Ovary (tissue), 3 donors: Measurements from ENCODE around the gene TMEM176B.

Experiments used
- EP300 ChIP-seq: sonication (generic); formaldehyde crosslinking; IDR thresholded peaks from one replicate; pipeline ENCODE4 v1.6.1; 2017; ENCODE audit warnings: antibody characterized with exemption
- TF ChIP-seq, protein P1 (sequence below), 3 donors: fragments of 450-650 bp in 2 of 3; fragments of 200-600 bp in 1 of 3; IDR thresholded peaks; one replicate each; pipeline versions ENCODE4 v1.5.1 to v1.8.0; 2016 to 2022; ENCODE audit warnings: antibody characterized with exemption in 3 of 3, mild to moderate bottlenecking in 1 of 3
- donor health status: DM: no; HTN: no; CAD: no.

DNA sequence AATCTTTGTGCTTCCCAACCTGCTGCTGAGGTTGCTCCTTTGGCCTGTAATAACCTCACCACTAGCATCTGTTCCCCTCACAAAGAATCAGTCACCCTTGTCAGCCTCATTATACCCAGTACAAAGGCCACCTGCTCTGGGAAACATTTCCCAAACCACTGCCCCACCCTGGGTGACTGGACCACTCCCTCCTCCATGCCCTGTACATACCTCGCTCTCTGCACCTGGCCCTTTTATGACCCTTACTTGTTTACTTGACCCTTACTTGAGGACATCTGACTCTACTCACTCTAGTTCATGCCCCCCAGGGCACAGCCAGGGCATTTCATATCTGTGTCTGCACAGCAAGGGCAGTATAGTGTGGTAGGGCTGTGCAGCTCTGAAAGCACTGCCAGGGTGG is 30.8 kb upstream of the TMEM176B start:
- TF ChIP-seq, protein P1, sequence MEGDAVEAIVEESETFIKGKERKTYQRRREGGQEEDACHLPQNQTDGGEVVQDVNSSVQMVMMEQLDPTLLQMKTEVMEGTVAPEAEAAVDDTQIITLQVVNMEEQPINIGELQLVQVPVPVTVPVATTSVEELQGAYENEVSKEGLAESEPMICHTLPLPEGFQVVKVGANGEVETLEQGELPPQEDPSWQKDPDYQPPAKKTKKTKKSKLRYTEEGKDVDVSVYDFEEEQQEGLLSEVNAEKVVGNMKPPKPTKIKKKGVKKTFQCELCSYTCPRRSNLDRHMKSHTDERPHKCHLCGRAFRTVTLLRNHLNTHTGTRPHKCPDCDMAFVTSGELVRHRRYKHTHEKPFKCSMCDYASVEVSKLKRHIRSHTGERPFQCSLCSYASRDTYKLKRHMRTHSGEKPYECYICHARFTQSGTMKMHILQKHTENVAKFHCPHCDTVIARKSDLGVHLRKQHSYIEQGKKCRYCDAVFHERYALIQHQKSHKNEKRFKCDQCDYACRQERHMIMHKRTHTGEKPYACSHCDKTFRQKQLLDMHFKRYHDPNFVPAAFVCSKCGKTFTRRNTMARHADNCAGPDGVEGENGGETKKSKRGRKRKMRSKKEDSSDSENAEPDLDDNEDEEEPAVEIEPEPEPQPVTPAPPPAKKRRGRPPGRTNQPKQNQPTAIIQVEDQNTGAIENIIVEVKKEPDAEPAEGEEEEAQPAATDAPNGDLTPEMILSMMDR (IDR thresholded peaks at IDR 0.05) = no peak
- TF ChIP-seq EP300 = no peak
